Stimulated activated CD4-positive, alpha-beta T cell treated with anti-CD3 and anti-CD28 coated beads, Interleukin-2, amount 100 ng/mL, for 24 hours (primary cell): ENCODE results near the gene VAV3.
"Not testable (repeated sequence)": the region's sequence is repeated elsewhere in the genome, so short reads cannot be mapped to it uniquely, and the experiment has no call there.

ENCODE experiments used
- DNase-seq, 2 donors: peaks; one replicate each; pipeline ENCODE4 v3.0.0-alpha.2; 2020

Gene VAV3

GRCh38 chr1:107933736-107934135 is 31.2 kb downstream of the VAV3 start:
- DNase-seq: no peak

GRCh38 chr1:107930292-107930691 is 34.7 kb downstream of the VAV3 start:
- no peak for DNase-seq

GRCh38 chr1:107927820-107928219 is 37.2 kb downstream of the VAV3 start:
- DNase-seq: no peak

- DNase-seq: peak in 1 of 2 donors; percentile 6
Observed at GRCh38 chr1:107926436-107927080, 38.4 kb downstream of the VAV3 start.

GRCh38 chr1:107925565-107925964 is 39.4 kb downstream of the VAV3 start:
- DNase-seq: no peak

GRCh38 chr1:107920999-107921398 is 44.0 kb downstream of the VAV3 start:
- DNase-seq: no peak

- DNase-seq: no peak
Observed at GRCh38 chr1:107920561-107920960, 44.4 kb downstream of the VAV3 start.

- DNase-seq: no peak
Observed at GRCh38 chr1:107919953-107920352, 45.0 kb downstream of the VAV3 start.

GRCh38 chr1:107914119-107914765 is 50.7 kb downstream of the VAV3 start:
- no peak for DNase-seq

- DNase-seq: no peak
Observed at GRCh38 chr1:107912656-107913055, 52.3 kb downstream of the VAV3 start.

- no peak for DNase-seq
Observed at GRCh38 chr1:107900090-107900945, 64.7 kb downstream of the VAV3 start.

- no peak for DNase-seq
Observed at GRCh38 chr1:107899655-107900054, 65.3 kb downstream of the VAV3 start.

GRCh38 chr1:107897438-107898345 is 67.3 kb downstream of the VAV3 start:
- peak in 1 of 2 donors; percentile 3 for DNase-seq

- DNase-seq: no peak
Observed at GRCh38 chr1:107896936-107897335, 68.0 kb downstream of the VAV3 start.

- DNase-seq: no peak
Observed at GRCh38 chr1:107896401-107896800, 68.6 kb downstream of the VAV3 start.

- DNase-seq: peak in 1 of 2 donors; percentile 4
Observed at GRCh38 chr1:107895403-107896191, 69.4 kb downstream of the VAV3 start.

- no peak for DNase-seq
Observed at GRCh38 chr1:107894605-107895004, 70.4 kb downstream of the VAV3 start.

- DNase-seq: not testable (repeated sequence)
Observed at GRCh38 chr1:107893350-107893749, 71.6 kb downstream of the VAV3 start.

GRCh38 chr1:107889524-107889923 is 75.5 kb downstream of the VAV3 start:
- DNase-seq: no peak

- no peak for DNase-seq
Observed at GRCh38 chr1:107883562-107883961, 81.4 kb downstream of the VAV3 start.

- no peak for DNase-seq
Observed at GRCh38 chr1:107879927-107880326, 85.1 kb downstream of the VAV3 start.

GRCh38 chr1:107879346-107879745 is 85.6 kb downstream of the VAV3 start:
- DNase-seq: no peak
